ENCODE data around the gene VKORC1L1.
"Not testable (repeated sequence)": the region's sequence is repeated elsewhere in the genome, so short reads cannot be mapped to it uniquely, and the experiment has no call there.

VKORC1L1 gene

GRCh38 chr7:65872776-65873581 is at the start of gene VKORC1L1:
VKORC1L1 (plus strand) TSS chr7:65873074; CDS start chr7:65873372, 298 bp downstream.
- peak; percentile 85 to 91 for DNase-seq

- DNase-seq: no peak
These were observed 45.5 kb upstream of the VKORC1L1 start for GRCh38 chr7:65827366-65827765.

- no peak for DNase-seq
These were observed 40.6 kb upstream of the VKORC1L1 start for GRCh38 chr7:65832281-65832680.

GRCh38 chr7:65836684-65837083 is 36.2 kb upstream of the VKORC1L1 start:
- DNase-seq: not testable (repeated sequence)

GRCh38 chr7:65837541-65837956 is 35.3 kb upstream of the VKORC1L1 start:
- DNase-seq: not testable (repeated sequence)

- DNase-seq: no peak
These were observed 33.0 kb upstream of the VKORC1L1 start for GRCh38 chr7:65839846-65840245.

GRCh38 chr7:65840446-65840845 is 32.4 kb upstream of the VKORC1L1 start:
- no peak for DNase-seq

DNA sequence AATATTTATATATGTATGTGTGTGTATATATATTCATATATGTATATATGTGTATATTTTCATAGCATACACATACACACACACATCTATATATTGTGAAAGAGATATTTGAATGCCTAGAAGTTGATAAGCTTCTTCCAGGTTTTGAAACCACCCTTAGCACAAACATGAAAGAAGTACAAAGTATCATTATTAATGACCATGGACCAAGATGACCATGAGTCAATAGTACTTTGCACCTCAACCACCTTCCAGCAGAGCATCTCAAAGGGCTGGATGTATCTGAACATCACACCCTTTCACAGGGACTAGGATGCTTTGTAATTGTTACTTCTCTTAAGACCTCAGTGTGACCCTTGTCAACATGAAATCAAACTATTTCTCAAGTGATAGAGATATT is 29.3 kb upstream of the VKORC1L1 start:
- DNase-seq: not testable (repeated sequence)

- DNase-seq: no peak
These were observed 26.8 kb upstream of the VKORC1L1 start for GRCh38 chr7:65846008-65846570.

- DNase-seq: not testable (repeated sequence)
These were observed 19.4 kb upstream of the VKORC1L1 start for GRCh38 chr7:65853426-65853825.

DNA sequence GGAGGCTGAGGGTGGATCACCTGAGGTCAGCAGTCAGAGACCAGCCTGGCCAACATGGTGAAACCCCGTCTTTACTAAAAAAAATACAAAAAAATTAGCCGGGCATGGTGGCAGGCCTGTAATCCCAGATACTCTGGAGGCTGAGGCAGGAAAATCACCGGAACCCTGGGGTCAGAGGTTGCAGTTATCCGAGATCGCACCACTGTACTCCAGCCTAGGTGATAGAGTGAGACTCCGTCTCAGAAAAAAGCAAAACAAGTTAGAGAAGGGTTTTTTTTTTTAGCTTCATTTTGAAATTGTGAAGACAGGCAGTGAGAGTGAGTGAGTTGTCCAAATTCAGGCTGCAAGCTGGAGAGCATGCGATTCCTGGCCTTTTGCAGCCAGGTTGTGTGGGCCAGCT is 19.0 kb upstream of the VKORC1L1 start:
- DNase-seq: not testable (repeated sequence)

- DNase-seq: not testable (repeated sequence)
These were observed 15.5 kb upstream of the VKORC1L1 start for GRCh38 chr7:65857321-65857894.

- DNase-seq: not testable (repeated sequence)
These were observed 14.2 kb upstream of the VKORC1L1 start for GRCh38 chr7:65858660-65859059.

- DNase-seq: not testable (repeated sequence)
These were observed 6.6 kb upstream of the VKORC1L1 start for GRCh38 chr7:65866244-65866643.

GRCh38 chr7:65867681-65868080 is 5.2 kb upstream of the VKORC1L1 start:
- DNase-seq: not testable (repeated sequence)

DNA sequence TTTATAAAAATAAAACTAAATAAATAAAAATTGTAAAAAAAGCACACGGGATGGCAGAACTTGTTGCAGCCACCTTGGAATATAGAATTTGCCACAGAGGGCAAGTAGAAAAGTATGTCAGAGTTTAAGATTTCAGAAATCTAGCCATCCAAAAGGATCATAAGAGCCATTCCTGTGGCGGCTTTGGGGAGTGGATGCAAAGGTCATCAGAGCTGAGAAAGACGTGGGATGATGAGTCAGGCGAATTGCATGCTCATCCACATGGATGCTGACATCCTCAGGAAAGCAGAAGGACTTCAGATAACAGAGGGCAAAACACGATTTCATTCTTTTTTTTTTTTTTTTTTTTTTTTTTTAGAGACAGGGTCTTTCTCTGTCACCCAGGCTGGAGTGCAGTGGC is 3.6 kb upstream of the VKORC1L1 start:
- not testable (repeated sequence) for DNase-seq

GRCh38 chr7:65871451-65871850 is 1.4 kb upstream of the VKORC1L1 start:
- DNase-seq: peak; percentile 46 to 64

GRCh38 chr7:65873582-65874193 is 814 bp downstream of the VKORC1L1 start:
- not testable (repeated sequence) for DNase-seq

GRCh38 chr7:65875715-65876114 is 2.8 kb downstream of the VKORC1L1 start:
- not testable (repeated sequence) for DNase-seq

DNA sequence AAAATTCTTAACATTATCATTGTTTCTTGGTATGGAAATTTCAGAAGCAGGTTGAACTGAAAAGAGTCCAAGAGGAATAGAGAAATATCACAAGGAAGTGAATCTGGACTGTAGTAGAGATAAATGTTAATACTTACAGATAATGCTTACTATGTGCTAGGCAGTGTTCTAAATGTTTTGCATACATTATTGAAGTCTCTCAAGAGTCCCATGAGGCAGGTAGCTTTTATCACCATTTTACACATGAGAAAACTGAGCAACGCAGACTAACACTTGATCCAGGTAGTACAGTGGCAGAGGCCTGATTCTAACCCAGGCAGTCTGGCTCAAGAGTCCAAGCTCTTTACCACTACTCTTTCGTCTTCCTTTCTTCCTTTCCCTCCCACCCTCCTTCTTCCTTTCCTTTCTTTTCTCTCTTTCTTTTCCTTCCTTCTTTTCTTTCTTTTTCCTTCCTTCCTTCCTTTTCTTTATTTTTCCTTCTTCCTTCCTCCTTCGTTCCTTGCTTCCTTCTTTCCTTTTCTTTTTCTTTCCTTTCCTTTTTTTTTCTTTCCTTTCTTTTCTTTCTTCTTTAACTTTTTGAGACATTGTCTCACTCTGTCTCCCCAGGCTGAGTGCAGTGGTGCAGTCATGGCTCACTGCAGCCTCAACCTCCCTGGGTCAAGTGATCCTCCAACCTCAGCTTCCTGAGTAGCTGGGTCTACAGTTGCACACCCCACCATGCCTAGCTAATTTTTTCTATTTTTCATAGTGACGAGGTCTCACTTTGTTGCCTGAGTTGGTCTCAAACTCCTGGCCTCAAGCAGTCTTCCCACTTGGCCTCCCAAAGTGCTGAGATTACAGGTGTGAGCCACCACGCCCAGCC is 6.6 kb downstream of the VKORC1L1 start:
- DNase-seq: not testable (repeated sequence)

GRCh38 chr7:65880242-65880641 is 7.4 kb downstream of the VKORC1L1 start:
- DNase-seq: not testable (repeated sequence)

GRCh38 chr7:65884983-65885382 is 12.1 kb downstream of the VKORC1L1 start:
- DNase-seq: not testable (repeated sequence)
